Vagina (tissue), 2 donors: ENCODE results near the gene DLG5.

Experiments
- POLR2A ChIP-seq, 2 donors: fragments of 450-650 bp; IDR thresholded peaks; one replicate each; pipeline ENCODE4 v1.6.1; 2017; ENCODE audit warnings: antibody characterized with exemption in 2 of 2, mild to moderate bottlenecking in 2 of 2, moderate library complexity in 2 of 2
- TF ChIP-seq, protein P1 (sequence below), 3 experiments: fragments of 450-650 bp in 2 of 3; fragments of 200-600 bp in 1 of 3; sonication (generic) in 1 of 3; IDR thresholded peaks; one replicate each; pipeline ENCODE4 v1.5.1; 2017 to 2019; ENCODE audit warnings: antibody characterized with exemption in 3 of 3, mild to moderate bottlenecking in 2 of 3, moderate library complexity in 2 of 3

GRCh38 chr10:77972148-77972547, 45.6 kb upstream of the DLG5 start:
- no peak for TF ChIP-seq POLR2A (IDR thresholded peaks at IDR 0.05)
- TF ChIP-seq, protein P1, sequence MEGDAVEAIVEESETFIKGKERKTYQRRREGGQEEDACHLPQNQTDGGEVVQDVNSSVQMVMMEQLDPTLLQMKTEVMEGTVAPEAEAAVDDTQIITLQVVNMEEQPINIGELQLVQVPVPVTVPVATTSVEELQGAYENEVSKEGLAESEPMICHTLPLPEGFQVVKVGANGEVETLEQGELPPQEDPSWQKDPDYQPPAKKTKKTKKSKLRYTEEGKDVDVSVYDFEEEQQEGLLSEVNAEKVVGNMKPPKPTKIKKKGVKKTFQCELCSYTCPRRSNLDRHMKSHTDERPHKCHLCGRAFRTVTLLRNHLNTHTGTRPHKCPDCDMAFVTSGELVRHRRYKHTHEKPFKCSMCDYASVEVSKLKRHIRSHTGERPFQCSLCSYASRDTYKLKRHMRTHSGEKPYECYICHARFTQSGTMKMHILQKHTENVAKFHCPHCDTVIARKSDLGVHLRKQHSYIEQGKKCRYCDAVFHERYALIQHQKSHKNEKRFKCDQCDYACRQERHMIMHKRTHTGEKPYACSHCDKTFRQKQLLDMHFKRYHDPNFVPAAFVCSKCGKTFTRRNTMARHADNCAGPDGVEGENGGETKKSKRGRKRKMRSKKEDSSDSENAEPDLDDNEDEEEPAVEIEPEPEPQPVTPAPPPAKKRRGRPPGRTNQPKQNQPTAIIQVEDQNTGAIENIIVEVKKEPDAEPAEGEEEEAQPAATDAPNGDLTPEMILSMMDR (IDR thresholded peaks at IDR 0.05): no peak
